Frontal cortex (tissue), 4 donors: Measurements from ENCODE around the gene PRMT7. TPM values are rescaled to one million over a fixed set of nuclear protein-coding genes. Genes with fewer than 3 reads are reported as not detected.

Experiments
- DNase-seq, 2 donors: peaks; one replicate each; pipeline ENCODE4 v3.0.0; 2012; ENCODE audit warnings: low spot score in 2 of 2
- FAIRE-seq: peaks from 2 replicates; lab custom pipeline; 2012; peaks lifted over from hg19 to GRCh38; lab: Jason Lieb, UNC
- total RNA-seq: library from RNA; depleted of rRNA; stranded (reverse); fragments of >200 nt; gene quantifications from one replicate; pipeline ENCODE4 v1.2.3, GENCODE V29; 2014
- donor health status: control.
- donor health status: control.
- donor health status: control.

Gene PRMT7
- total RNA-seq, 1 donor from 2014 or later, result 39.5 TPM

- no peak for DNase-seq
- no peak for FAIRE-seq
Measured at GRCh38 chr16:68344252-68344651, 33.4 kb downstream of the PRMT7 start.

- DNase-seq (no peak), FAIRE-seq (no peak)
Measured at GRCh38 chr16:68345351-68345810, 34.6 kb downstream of the PRMT7 start.

GRCh38 chr16:68345958-68346635 is 35.3 kb downstream of the PRMT7 start:
- FAIRE-seq (no peak), DNase-seq (no peak)

GRCh38 chr16:68346892-68347480 is 36.2 kb downstream of the PRMT7 start:
- FAIRE-seq, result no peak
- no peak for DNase-seq

- DNase-seq, result no peak
- no peak for FAIRE-seq
Measured at GRCh38 chr16:68347605-68348004, 36.8 kb downstream of the PRMT7 start.

- DNase-seq, result no peak
- FAIRE-seq, result no peak
Measured at GRCh38 chr16:68348639-68349445, 38.0 kb downstream of the PRMT7 start.

GRCh38 chr16:68349838-68350410 is 39.1 kb downstream of the PRMT7 start:
- DNase-seq (no peak), FAIRE-seq (no peak)

- no peak for DNase-seq
- no peak for FAIRE-seq
Measured at GRCh38 chr16:68350813-68351350, 40.1 kb downstream of the PRMT7 start.

- DNase-seq, result no peak
- no peak for FAIRE-seq
Measured at GRCh38 chr16:68351463-68351862, 40.6 kb downstream of the PRMT7 start.

- no peak for FAIRE-seq
- no peak for DNase-seq
Measured at GRCh38 chr16:68351991-68352431, 41.2 kb downstream of the PRMT7 start.

GRCh38 chr16:68353366-68353765 is 42.5 kb downstream of the PRMT7 start:
- no peak for FAIRE-seq
- no peak for DNase-seq

GRCh38 chr16:68354816-68355215 is 44.0 kb downstream of the PRMT7 start:
- FAIRE-seq (no peak), DNase-seq (no peak)

GRCh38 chr16:68355447-68356248 is 44.8 kb downstream of the PRMT7 start:
- FAIRE-seq (no peak), DNase-seq (no peak)

- FAIRE-seq, result no peak
- no peak for DNase-seq
Measured at GRCh38 chr16:68356249-68356918, 45.6 kb downstream of the PRMT7 start.

GRCh38 chr16:68356919-68357286 is 46.1 kb downstream of the PRMT7 start:
- no peak for DNase-seq
- FAIRE-seq, result no peak

GRCh38 chr16:68357521-68357922 is 46.7 kb downstream of the PRMT7 start:
- FAIRE-seq, result no peak
- DNase-seq, result no peak

GRCh38 chr16:68357923-68358322 is 47.1 kb downstream of the PRMT7 start:
- no peak for FAIRE-seq
- DNase-seq, result no peak

GRCh38 chr16:68358951-68359350 is 48.1 kb downstream of the PRMT7 start:
- DNase-seq, result no peak
- FAIRE-seq, result no peak
